SK-N-SH (cell line): Measurements from ENCODE around the gene SPG11. TPM values are rescaled to one million over a fixed set of nuclear protein-coding genes. Genes with fewer than 3 reads are reported as not detected.

ENCODE experiments used
- CTCF ChIA-PET: fragments of 300-600, 350-600 bp; formaldehyde crosslinking; extraction: SDS; loops from one replicate; lab custom pipeline; 2021; lab: Yijun Ruan, JAX
- POLR2A ChIA-PET: fragments of 350-600 bp; sonication (Branson Sonifier 250); formaldehyde crosslinking; extraction: SDS; loops from one replicate; lab custom pipeline; 2020; ENCODE audit warnings: antibody characterized with exemption, inconsistent platforms; lab: Yijun Ruan, JAX
- DNase-seq: peaks from one replicate; pipeline ENCODE4 v3.0.0; 2012
- H2AFZ ChIP-seq: fragments of 200-600 bp; sonication (generic); 2 replicates; pipeline ENCODE4 v1.8.1; 2016; ENCODE audit warnings: antibody characterized with exemption, mild to moderate bottlenecking, low read depth
- H3F3A ChIP-seq: fragments of 200-600 bp; sonication (generic); replicated peaks from 2 replicates; pipeline ENCODE3; 2016; ENCODE audit warnings: antibody characterized with exemption, mild to moderate bottlenecking; ENCODE audit not compliant: insufficient read depth
- H3K27ac ChIP-seq, 2 experiments: fragments of 200-500 bp in 1 of 2; fragments of 200-600 bp in 1 of 2; sonication (Bioruptor generic) in 1 of 2; sonication (generic), shearing (Covaris generic) in 1 of 2; 2 replicates each; pipeline versions ENCODE4 v1.5.1 to v1.6.1; 2014 to 2016; ENCODE audit warnings: low read depth in 2 of 2, inconsistent platforms in 1 of 2, low read length in 1 of 2, mild to moderate bottlenecking in 1 of 2, mixed read lengths in 1 of 2
- H3K27me3 ChIP-seq: fragments of 200-600 bp; sonication (generic), shearing (Covaris generic); 2 replicates; pipeline ENCODE4 v1.6.1; 2016; ENCODE audit warnings: mixed run types; ENCODE audit not compliant: insufficient read depth
- H3K36me3 ChIP-seq, 2 experiments: fragments of 200-500 bp in 1 of 2; fragments of 200-600 bp in 1 of 2; sonication (Bioruptor generic) in 1 of 2; sonication (generic) in 1 of 2; replicated peaks in 1 of 2; 2 replicates each; pipeline versions ENCODE3 to v1.5.1; 2014 to 2016; ENCODE audit warnings: low read length in 1 of 2, mild to moderate bottlenecking in 1 of 2; ENCODE audit not compliant: insufficient read depth in 2 of 2, control insufficient read depth in 1 of 2
- H3K4me1 ChIP-seq, 2 experiments: fragments of 200-500 bp in 1 of 2; fragments of 200-600 bp in 1 of 2; sonication (Bioruptor generic) in 1 of 2; sonication (generic), shearing (Covaris generic) in 1 of 2; 2 replicates each; pipeline versions ENCODE4 v1.5.1 to v1.6.1; 2014 to 2016; ENCODE audit warnings: low read depth in 1 of 2, low read length in 1 of 2, mixed run types in 1 of 2; ENCODE audit not compliant: insufficient read depth in 2 of 2, control insufficient read depth in 1 of 2
- H3K4me2 ChIP-seq: fragments of 200-600 bp; sonication (generic), shearing (Covaris generic); 2 replicates; pipeline ENCODE4 v1.6.1; 2017; ENCODE audit warnings: mixed run types
- H3K4me3 ChIP-seq, 2 experiments: fragments of 200-500 bp in 1 of 2; fragments of 200-600 bp in 1 of 2; sonication (Bioruptor generic) in 1 of 2; sonication (generic), shearing (Covaris generic) in 1 of 2; 2 replicates each; pipeline versions ENCODE4 v1.5.1 to v1.8.1; 2014 to 2016; ENCODE audit warnings: low read depth in 2 of 2, inconsistent platforms in 1 of 2, low read length in 1 of 2, mild to moderate bottlenecking in 1 of 2, mixed read lengths in 1 of 2, moderate library complexity in 1 of 2
- H3K79me2 ChIP-seq: fragments of 200-600 bp; sonication (generic); 2 replicates; pipeline ENCODE4 v1.8.1; 2017; ENCODE audit warnings: mild to moderate bottlenecking; ENCODE audit not compliant: insufficient read depth
- H3K9ac ChIP-seq: fragments of 200-600 bp; sonication (generic); 2 replicates; pipeline ENCODE4 v1.6.1; 2017; ENCODE audit warnings: mixed run types
- H3K9me2 ChIP-seq: fragments of 200-600 bp; sonication (generic); 2 replicates; pipeline ENCODE4 v1.6.1; 2017; ENCODE audit warnings: mixed run types
- H3K9me3 ChIP-seq: fragments of 200-600 bp; sonication (generic); 2 replicates; pipeline ENCODE4 v1.6.1; 2017; ENCODE audit warnings: mixed run types, mild to moderate bottlenecking, moderate library complexity
- H4K20me1 ChIP-seq: fragments of 200-600 bp; sonication (generic); 2 replicates; pipeline ENCODE4 v1.6.1; 2017; ENCODE audit warnings: mild to moderate bottlenecking, mixed run types; ENCODE audit not compliant: insufficient read depth
- CHD2 ChIP-seq: fragments of 150-350 bp; IDR thresholded peaks from 2 replicates; pipeline ENCODE4 v1.6.1; 2018; ENCODE audit warnings: low read length; ENCODE audit not compliant: partially characterized antibody
- EP300 ChIP-seq, 2 experiments: IDR thresholded peaks; 2 replicates each; pipeline versions ENCODE4 v1.4.0 to v1.6.1; 2012; ENCODE audit warnings: borderline replicate concordance in 1 of 2, low read depth in 1 of 2, low read length in 1 of 2
- FOSL2 ChIP-seq: IDR thresholded peaks from 2 replicates; pipeline ENCODE4 v1.4.0; 2012; ENCODE audit warnings: low read depth, mild to moderate bottlenecking, moderate library complexity, borderline replicate concordance
- FOXJ3 ChIP-seq: sonication (generic); formaldehyde crosslinking; IDR thresholded peaks from 2 replicates; pipeline ENCODE4 v1.5.1; 2020; ENCODE audit warnings: mild to moderate bottlenecking, missing genetic modification reagents
- FOXM1 ChIP-seq: IDR thresholded peaks from 2 replicates; pipeline ENCODE4 v1.4.0; 2012; ENCODE audit warnings: low read depth, mild to moderate bottlenecking
- GABPA ChIP-seq: IDR thresholded peaks from 2 replicates; pipeline ENCODE4 v1.4.0; 2012; ENCODE audit warnings: low read depth, mild to moderate bottlenecking
- JUND ChIP-seq: IDR thresholded peaks from 2 replicates; pipeline ENCODE4 v1.4.0; 2012
- MEF2A ChIP-seq: IDR thresholded peaks from 2 replicates; pipeline ENCODE4 v1.4.0; 2012; ENCODE audit warnings: low read depth, borderline replicate concordance
- MXI1 ChIP-seq: IDR thresholded peaks from 2 replicates; pipeline ENCODE4 v1.6.1; 2012; ENCODE audit warnings: mild to moderate bottlenecking, low read depth, low read length, improper control_type of control experiment
- NRF1 ChIP-seq: IDR thresholded peaks from 2 replicates; pipeline ENCODE4 v1.6.1; 2012; ENCODE audit warnings: low read depth, mild to moderate bottlenecking, low read length
- RCOR1 ChIP-seq: fragments of 150-350 bp; IDR thresholded peaks from 2 replicates; pipeline ENCODE4 v1.6.1; 2017; ENCODE audit warnings: antibody characterized with exemption, low read length
- SIN3A ChIP-seq: IDR thresholded peaks from 2 replicates; pipeline ENCODE4 v1.6.1; 2012; ENCODE audit warnings: low read depth, mild to moderate bottlenecking, low read length, moderate library complexity, borderline replicate concordance
- TAF1 ChIP-seq: IDR thresholded peaks from 2 replicates; pipeline ENCODE4 v1.6.1; 2012; ENCODE audit warnings: low read depth, mild to moderate bottlenecking, low read length, moderate library complexity, borderline replicate concordance
- TEAD4 ChIP-seq: IDR thresholded peaks from 2 replicates; pipeline ENCODE4 v1.4.0; 2012; ENCODE audit warnings: mild to moderate bottlenecking, borderline replicate concordance; ENCODE audit not compliant: insufficient read depth
- YY1 ChIP-seq: IDR thresholded peaks from 2 replicates; pipeline ENCODE4 v1.4.0; 2012; ENCODE audit warnings: low read depth, mild to moderate bottlenecking
- WGBS: methylation state at CpG from one replicate; pipeline ENCODE4 v1.1.6; 2017; ENCODE audit warnings: low lambda C conversion rate; 5-methylcytosine and 5-hydroxymethylcytosine counted together
- polyA plus RNA-seq, 3 experiments: library from polyadenylated mRNA; depleted of rRNA; stranded (reverse); fragments of >200 nt; gene quantifications; 2 replicates each; pipeline ENCODE4 v1.2.3, GENCODE V29; 2012
- TF ChIP-seq, protein P1 (sequence below): IDR thresholded peaks from 2 replicates; pipeline ENCODE4 v1.4.0; 2012; ENCODE audit warnings: low read depth, borderline replicate concordance
- TF ChIP-seq, protein P2 (sequence below): fragments of 200-600 bp; sonication (generic); IDR thresholded peaks from 2 replicates; pipeline ENCODE4 v1.6.1; 2017; ENCODE audit warnings: antibody characterized with exemption, mild to moderate bottlenecking, moderate library complexity
- TF ChIP-seq, protein P3 (sequence below): IDR thresholded peaks from 2 replicates; pipeline ENCODE4; 2012
- TF ChIP-seq, protein P4 (sequence below): IDR thresholded peaks from 2 replicates; pipeline ENCODE4 v1.4.0; 2012; ENCODE audit warnings: low read depth
- TF ChIP-seq, protein P5 (sequence below): fragments of 150-350 bp; IDR thresholded peaks from 2 replicates; pipeline ENCODE4 v1.6.1; 2016; ENCODE audit warnings: mild to moderate bottlenecking, low read depth, low read length

SPG11 gene
- polyA plus RNA-seq, 1 of the 3 experiments (the other 2 are of a cell fraction), result 36.3 TPM

DNA sequence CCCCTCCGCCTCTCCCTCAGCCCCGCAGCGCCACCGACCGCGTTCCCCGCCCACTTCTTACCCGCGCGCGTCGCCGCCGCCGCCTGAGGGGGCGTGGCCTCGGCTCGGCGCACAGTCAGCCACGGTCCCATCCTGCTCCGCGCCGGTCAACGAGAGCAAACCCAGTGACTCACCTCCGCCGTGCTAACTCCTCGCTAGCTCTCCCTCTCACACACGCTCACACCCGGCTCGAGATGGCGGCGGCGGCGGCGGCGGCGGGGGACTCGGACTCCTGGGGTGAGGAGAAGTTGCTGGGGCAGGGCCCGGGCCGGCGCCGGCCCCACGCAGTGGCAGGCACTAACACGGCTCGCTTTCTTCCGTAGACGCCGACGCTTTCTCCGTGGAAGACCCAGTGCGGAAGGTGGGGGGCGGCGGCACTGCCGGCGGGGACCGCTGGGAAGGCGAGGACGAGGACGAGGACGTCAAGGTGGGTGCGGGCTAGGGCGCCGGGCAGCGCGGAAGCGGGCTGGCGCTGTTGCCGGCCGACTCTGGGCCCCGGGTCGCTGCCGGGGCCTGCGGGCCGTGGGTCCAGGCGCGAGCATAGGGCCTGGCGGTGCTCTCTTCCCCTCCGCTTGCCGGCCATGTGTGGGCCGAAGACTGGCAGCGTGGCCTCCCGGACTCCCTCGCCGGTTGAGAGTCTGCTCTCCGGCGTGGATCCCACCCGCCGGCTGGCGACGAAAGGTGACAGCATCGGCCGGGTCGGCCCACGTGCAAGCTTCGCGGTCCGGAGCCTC is 126.3 kb downstream of the SPG11 start, which contains the start of gene EIF3J (continued):
- peak; percentile 42; the same call in 1 of the 2 replicates for TF ChIP-seq NRF1
- TF ChIP-seq, protein P1, sequence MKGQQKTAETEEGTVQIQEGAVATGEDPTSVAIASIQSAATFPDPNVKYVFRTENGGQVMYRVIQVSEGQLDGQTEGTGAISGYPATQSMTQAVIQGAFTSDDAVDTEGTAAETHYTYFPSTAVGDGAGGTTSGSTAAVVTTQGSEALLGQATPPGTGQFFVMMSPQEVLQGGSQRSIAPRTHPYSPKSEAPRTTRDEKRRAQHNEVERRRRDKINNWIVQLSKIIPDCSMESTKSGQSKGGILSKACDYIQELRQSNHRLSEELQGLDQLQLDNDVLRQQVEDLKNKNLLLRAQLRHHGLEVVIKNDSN, result no peak
- TF ChIP-seq RCOR1, result no peak
- TF ChIP-seq MEF2A, result no peak
- TF ChIP-seq, protein P2, sequence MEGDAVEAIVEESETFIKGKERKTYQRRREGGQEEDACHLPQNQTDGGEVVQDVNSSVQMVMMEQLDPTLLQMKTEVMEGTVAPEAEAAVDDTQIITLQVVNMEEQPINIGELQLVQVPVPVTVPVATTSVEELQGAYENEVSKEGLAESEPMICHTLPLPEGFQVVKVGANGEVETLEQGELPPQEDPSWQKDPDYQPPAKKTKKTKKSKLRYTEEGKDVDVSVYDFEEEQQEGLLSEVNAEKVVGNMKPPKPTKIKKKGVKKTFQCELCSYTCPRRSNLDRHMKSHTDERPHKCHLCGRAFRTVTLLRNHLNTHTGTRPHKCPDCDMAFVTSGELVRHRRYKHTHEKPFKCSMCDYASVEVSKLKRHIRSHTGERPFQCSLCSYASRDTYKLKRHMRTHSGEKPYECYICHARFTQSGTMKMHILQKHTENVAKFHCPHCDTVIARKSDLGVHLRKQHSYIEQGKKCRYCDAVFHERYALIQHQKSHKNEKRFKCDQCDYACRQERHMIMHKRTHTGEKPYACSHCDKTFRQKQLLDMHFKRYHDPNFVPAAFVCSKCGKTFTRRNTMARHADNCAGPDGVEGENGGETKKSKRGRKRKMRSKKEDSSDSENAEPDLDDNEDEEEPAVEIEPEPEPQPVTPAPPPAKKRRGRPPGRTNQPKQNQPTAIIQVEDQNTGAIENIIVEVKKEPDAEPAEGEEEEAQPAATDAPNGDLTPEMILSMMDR, result no peak
- TF ChIP-seq SIN3A, result no peak
- TF ChIP-seq EP300 (IDR thresholded peaks at IDR 0.05; ENCODE audit: borderline replicate concordance in 1 of 2, low read depth in 1 of 2, low read length in 1 of 2), result peak in 1 of 2 experiments; percentile 10; a peak in 1 of 4 replicates
- TF ChIP-seq, protein P3, sequence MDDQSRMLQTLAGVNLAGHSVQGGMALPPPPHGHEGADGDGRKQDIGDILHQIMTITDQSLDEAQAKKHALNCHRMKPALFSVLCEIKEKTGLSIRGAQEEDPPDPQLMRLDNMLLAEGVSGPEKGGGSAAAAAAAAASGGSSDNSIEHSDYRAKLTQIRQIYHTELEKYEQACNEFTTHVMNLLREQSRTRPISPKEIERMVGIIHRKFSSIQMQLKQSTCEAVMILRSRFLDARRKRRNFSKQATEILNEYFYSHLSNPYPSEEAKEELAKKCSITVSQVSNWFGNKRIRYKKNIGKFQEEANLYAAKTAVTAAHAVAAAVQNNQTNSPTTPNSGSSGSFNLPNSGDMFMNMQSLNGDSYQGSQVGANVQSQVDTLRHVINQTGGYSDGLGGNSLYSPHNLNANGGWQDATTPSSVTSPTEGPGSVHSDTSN, result no peak
- TF ChIP-seq JUND, result peak; percentile 69; the same call in 1 of the 2 replicates
- TF ChIP-seq CHD2, result no peak
- TF ChIP-seq, protein P4, sequence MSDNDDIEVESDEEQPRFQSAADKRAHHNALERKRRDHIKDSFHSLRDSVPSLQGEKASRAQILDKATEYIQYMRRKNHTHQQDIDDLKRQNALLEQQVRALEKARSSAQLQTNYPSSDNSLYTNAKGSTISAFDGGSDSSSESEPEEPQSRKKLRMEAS, result peak; percentile 79
- TF ChIP-seq GABPA, result 0 out of 2 replicates have a peak, but pooled peaks have one; percentile 12
- no peak for TF ChIP-seq FOXJ3
- TF ChIP-seq FOSL2, result peak; percentile 81
- TF ChIP-seq, all 33 proteins: peak for 11

DNA sequence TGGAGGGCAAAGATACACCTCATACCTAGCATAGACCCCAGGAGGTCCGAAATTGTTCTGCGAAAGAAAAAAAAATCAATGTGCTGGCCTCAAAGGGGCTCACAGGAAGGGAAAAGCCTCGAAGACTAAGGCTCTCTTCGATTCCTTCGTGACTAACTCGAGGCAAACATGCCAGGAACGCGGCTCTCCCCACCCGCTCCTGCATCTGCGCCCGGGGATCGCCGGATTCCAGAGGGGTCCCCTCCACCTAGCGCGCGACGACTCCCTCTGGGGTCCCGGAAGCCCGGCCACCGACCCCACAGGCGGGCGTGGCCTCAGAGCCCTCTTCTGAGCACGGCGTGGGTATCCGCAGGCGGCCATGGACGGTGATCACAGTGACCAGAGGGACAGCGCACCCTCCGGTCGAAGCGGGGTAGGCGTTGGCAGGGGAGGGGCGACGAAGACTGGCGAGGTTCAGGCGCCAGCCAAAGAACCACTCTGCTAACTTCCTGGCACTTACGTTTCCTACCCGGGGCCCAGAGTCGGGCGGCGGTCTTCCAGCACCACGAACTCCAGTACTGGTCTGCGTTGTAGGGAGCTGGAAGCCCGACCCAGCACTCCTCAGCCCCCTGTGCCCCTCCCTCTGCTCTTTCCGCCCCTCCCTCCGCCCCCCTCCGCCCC is 127.0 kb downstream of the SPG11 start:
- peak overlapping the region; percentile 79 for H2AFZ ChIP-seq
- DNase-seq, result peak; percentile 92
- peak overlapping the region; percentile 79 for H3K4me2 ChIP-seq
- H3K9ac ChIP-seq, result peak overlapping the region; percentile 97
- ChIA-PET CTCF (interaction anchor here (0.5 to 1.6 kb wide), 5 partner anchors 9 to 318 kb away, joined by 3 to 10 read pairs (median 3); no protein-coding TSS in a partner anchor), POLR2A (interaction anchor here (0.6 to 1.9 kb wide), 6 partner anchors 8 to 127 kb away, joined by 3 to 27 read pairs (median 4); partner anchors contain the start of genes CTDSPL2 and SPG11)
- WGBS, result under 1% methylated on average over 30 of the region's 47 CpGs
- H4K20me1 ChIP-seq, result peaks cover 18% of the 10 kb centered on the region
- H3K36me3 ChIP-seq, result peaks cover 11 to 30% of the 10 kb centered on the region in 2 experiments
- H3K27ac ChIP-seq, result peak overlapping the region; percentile 95 to 98
- peaks cover 11 to 21% of the 10 kb centered on the region in 2 experiments for H3K4me1 ChIP-seq
- no peaks in the 10 kb centered on the region for H3K9me2 ChIP-seq
- H3K9me3 ChIP-seq, result no peaks in the 10 kb centered on the region
- no peaks in the 10 kb centered on the region for H3K27me3 ChIP-seq
- peaks cover 56% of the 10 kb centered on the region for H3K79me2 ChIP-seq
- H3F3A ChIP-seq, result peaks cover 21% of the 10 kb centered on the region
- H3K4me3 ChIP-seq, result peak overlapping the region; percentile 61 to 71
- TF ChIP-seq TAF1 (peak; percentile 84), TEAD4 (0 out of 2 replicates have a peak, but pooled peaks have one; percentile 22), FOXM1 (no peak), MEF2A (no peak), MXI1 (peak; percentile 83; the same call in 1 of the 2 replicates), YY1 (peak; percentile 81; the same call in 1 of the 2 replicates), JUND (no peak; the same call in 1 of the 2 replicates)
- TF ChIP-seq, protein P2, result peak; percentile 44
- TF ChIP-seq, protein P4, result peak; percentile 77; the same call in 1 of the 2 replicates
- TF ChIP-seq, protein P5, sequence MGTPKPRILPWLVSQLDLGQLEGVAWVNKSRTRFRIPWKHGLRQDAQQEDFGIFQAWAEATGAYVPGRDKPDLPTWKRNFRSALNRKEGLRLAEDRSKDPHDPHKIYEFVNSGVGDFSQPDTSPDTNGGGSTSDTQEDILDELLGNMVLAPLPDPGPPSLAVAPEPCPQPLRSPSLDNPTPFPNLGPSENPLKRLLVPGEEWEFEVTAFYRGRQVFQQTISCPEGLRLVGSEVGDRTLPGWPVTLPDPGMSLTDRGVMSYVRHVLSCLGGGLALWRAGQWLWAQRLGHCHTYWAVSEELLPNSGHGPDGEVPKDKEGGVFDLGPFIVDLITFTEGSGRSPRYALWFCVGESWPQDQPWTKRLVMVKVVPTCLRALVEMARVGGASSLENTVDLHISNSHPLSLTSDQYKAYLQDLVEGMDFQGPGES, result no peak
